ENCODE data around the gene ETS2.
"Not testable (repeated sequence)": the region's sequence is repeated elsewhere in the genome, so short reads cannot be mapped to it uniquely, and the experiment has no call there.

ETS2 gene

DNA sequence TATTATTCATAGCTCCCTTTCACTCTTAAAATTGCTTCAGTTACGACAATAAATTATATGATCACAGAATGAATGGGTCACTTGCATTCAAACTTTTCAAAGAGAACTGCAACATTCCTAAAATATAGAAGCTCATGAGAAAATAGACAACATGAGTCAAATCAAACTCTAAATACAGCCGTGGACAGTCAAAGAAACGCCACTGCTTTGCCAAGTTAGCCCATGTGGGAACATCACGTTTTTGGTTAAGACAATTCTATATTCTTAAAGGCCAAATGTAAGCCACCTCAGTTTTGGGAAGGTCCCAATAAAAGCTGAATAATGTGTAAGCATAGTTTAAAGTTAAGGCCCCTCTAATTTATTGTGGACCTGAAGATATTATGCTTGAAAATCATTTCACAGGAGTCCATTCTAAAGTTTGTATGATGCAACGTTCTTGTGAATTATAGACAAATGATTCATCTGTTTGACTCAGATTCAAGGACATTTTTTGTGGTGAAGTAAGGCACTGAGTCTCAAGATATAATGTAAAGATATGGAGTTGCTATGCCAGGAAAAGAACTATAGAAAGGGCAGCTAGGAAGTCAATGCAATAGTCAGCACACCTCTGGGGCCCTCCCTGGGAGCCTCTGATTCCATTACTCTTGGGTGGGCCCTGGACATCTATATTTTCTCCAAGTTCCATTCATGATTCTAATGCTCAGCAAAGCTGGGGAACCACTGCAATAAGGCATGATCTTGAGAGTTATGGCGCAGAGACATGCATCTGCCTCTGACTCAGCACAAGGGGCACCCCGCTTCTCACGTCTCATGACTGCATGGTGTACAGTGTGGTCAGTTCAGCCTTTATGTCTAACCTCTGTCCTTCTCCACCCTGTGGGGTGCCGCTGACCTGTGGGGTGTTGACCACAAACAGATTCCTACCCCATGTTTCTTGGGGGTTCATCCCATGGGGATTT, 33.9 kb downstream of the ETS2 start:
- no peak for DNase-seq

DNA sequence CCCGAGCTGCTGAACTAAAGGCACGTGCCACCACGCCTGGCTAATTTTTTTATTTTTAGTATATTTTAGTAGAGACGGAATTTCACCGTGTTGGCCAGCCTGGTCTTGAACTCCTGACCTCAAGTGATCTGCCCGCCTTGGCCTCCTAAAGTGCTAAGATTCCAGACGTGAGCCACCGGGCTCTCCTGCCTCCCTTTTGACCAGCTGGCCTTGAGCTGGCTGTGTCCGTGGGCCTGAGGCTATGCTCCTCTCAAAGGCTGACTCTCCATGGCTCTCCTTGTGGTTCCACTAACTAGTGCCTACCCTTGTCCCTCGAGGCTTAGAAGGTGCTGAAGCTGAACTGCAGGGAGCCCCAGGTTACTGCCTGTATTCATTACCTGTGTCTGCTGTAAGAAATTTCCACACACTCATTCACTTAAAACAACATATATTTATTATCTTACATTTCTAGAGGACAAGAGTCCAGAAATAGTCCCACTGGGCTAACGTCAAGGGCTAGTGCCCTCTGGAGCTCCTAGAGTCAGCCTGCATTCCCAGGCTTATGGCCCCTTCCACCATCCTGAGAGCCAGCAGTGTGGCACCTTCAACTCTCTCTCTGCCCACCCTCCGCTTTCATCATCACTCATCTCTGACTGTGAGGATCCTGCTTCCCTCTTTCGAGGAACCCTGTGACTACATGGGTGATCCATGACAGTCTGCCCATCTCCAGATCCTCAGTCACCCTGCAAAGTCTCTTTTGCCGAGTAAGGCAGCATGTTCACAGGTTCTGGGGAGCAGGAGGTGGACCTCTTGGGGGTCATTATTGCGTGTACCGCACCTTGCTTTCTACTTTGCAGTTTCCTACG, 34.9 kb downstream of the ETS2 start:
- DNase-seq, result no peak

DNA sequence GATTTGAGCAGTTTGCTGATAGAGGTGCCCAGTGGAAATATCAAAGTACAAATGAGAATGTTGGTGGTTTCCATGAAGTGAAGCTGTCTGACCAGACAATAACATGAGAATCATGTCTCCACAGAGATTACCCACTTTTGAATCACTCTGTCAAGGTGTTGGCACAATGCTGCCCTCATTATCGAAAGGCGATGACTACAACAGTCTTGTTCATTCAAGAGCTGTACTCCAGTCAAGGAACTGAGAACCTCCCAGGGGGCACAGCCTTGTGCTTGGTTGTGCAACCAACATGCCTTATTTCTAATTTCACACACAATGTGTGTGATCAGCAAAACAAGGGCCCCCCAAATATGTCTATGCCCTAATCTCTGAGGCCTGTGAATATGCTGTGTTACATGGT, 35.7 kb downstream of the ETS2 start:
- no peak for DNase-seq

DNA sequence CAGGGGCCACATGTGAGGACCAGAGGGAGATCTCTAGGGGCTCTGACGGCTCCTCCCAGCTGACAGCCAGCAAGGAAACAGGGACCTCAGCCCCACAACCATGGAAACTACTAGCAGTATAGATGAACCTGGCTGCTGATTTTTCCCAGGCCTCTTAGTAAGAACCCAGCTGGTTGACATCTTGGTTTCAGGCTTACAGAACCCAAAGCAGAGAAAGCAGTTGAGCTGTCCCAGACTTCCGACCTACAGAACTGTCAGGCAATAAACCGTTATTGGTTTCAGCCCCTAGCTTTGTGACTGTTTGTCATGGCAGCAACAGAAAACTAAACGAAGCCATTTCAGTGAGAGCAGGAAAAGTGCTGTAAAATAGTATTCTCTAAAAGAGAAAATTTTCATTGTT, 36.4 kb downstream of the ETS2 start:
- DNase-seq, result no peak

DNA sequence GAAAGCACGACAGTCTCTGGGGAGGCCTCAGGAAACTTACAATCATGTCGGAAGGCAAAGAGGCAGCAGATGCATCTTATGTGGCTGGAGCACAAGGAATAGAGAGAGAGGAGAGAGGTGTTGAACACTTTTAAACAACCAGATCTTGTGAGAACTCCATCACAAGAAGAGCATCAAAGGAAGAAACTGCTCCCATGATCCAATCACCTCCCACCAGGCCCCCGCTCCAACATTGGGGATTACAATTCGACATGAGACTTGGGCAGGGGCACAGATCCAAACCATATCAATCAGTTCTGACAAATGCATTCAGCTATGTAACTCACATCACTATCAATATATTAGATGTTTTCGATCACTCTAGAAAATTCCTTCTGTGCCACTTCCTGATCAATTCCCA, 37.6 kb downstream of the ETS2 start:
- no peak for DNase-seq

DNA sequence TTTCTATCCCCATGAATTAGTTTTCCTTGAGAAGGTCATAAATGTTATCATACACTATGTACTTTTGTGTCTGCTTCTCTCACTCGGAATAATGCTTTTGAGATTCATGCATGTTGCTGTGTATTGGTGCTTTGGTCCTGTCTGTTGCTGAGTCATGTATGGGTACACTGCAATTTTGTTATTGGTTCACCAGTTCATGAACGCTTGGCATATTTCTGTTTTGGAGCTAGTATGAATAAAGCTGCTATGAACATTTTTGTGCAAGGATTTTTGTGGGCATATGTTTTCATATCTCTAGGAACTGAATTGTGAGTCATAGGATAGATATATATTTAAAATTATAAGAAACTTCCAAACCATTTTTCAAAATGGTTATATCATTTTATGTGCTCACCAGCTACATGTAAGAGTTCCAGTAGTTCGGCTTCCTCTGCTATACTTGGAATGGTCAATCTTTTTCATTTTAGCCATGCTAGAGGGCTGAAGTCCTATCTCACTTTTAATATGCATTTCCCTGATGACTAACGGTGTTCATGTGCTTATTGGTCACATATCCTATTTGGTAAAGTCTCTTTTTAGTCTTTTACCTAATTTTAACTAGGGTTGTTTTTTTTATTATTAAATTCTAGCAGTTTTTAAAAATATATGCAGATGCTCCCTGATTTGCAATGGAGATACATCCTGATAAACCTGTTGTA, 38.2 kb downstream of the ETS2 start:
- no peak for DNase-seq

DNA sequence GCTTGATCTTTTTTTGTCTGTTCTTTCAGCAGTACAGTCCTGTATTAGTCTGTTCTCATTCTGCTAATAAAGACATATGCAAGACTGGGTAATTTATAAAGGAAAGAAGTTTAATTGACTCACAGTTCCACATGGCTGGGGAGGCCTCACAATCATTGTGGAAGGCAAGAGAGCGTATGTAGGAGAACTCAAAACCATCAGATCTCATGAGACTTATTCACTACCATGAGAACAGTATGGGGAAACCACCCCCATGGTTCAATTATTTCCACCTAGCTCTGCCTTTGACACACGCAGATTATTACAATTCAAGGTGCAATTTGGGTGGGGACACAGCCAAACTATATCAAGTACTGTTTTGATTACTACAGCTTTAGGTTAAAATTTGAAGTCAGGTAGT, 39.6 kb downstream of the ETS2 start:
- DNase-seq, result not testable (repeated sequence)

DNA sequence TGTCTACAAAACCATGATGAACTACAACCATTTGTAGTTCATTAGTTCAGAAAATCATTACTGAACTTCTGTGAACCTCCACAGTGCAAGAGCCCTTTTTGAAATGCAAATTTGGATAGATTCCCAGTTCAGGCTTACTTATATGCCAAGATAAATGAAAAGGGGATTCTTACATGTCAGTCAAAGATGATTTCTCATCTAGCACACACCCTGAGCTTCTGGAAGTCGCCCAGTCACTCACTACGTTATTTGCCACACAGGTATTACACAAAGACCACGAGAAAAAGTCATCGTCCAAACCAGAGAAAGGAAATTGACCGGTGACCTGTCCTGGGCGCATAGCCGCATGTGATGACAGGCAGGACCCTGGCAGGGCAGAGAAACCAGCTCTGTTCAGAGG, 41.8 kb downstream of the ETS2 start:
- DNase-seq, result no peak

DNA sequence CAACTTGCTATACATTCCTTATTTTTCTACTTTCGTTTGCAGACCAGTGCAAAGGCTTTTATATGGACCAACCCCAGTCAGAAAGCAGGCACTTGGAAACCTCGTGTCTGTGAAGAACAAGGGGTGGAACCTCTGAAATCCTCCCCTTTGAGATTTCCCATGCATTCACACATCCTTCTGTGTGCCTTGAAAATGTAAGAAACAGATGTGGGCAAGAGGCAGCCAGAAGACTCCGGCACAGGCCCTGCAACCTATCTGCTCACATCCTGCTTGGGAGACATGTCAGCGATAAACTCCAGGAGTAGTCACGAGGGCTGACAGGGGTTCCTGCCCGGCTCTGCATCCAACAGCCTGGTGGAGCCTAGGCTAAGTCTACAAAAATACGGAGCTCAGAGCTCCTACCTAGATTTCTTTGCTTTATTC, 42.5 kb downstream of the ETS2 start:
- no peak for DNase-seq

DNA sequence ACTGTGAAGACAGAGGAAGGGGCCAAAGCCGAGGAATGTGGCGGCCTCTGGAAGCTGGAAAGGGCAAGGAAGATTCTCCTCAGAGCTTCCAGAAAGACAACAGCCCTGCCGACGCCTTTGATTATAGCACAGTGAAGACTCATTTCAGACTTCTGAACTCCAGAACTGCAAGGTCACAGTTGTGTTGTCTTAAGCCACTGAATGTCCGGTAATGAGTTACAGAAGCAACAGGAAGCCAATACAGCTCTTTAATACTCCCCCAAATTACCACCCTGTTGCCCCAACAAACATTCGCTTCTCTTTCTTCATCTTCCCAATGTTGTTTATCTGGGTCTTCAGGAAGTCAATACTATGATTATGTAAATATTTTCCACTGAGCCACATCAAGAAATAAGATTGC, 44.0 kb downstream of the ETS2 start:
- no peak for DNase-seq

DNA sequence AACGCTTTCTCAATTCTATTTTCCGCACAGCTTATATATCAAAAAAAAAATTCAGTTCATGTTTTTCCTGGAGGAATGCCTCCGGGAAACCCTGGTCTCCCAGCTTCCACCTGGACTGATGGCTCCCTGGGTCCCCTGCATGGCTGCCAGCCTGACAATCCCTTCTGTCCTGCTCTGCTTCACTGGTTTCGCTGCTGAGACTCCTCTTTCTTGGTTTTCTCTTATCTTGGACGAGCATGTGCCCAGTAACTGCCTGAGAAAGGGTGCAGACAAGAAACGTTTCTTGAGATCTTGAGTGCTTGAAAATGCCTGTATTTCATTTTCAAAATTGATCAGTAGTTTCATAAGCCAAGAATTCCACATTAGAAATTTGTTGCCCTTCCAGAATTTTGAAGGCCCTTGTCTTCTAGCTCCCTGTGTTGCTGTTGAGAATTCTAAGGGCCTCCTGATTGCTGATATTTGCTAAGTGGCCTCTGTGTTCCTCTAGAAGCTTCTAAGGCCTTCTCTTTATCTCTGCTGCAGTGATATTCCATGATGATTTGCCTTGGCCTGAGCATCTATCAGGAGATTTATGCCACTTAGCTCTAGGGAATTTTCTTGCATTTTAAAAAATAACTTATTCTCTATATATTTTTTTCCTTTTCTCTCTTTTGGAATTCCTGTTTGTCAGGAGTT, 44.7 kb downstream of the ETS2 start:
- no peak for DNase-seq

DNA sequence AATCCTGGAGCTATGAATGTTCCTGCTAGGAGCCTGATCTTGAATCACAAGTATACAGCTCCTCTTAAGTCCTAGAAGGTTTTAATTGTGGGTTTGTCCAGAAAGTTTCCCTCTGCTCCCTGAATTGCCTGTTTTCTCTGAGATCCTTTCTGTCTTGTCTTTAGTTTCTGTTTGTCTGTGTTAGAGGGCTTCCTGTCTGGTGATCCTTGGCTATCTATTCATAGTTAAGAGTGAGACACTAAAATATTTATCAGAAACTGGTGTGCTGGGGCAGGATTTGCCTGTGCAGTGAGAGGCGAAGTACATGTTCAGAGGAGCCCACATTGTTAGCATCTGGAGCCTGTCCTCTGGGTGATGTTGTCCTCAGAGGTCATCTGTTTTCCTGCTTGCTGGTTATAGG, 45.4 kb downstream of the ETS2 start:
- no peak for DNase-seq

DNA sequence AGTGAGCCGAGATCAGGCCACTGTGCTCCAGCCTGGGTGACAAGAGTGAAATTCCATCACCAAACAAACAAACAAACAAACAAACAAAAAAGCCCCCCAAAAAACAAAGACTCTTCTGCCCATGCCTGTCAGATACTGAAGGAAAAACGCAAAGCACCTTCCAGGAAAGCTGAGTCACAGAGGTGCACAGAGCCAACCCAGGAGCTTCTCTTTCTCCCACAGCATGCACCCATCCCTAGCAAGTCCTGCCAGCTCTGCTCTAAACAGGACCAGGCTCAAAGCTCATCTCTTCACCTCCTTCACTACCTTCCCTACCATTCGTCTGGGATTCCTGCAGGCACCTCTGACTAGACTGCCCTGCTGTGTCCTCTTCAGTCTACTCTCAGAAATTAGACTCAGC, 46.5 kb downstream of the ETS2 start:
- no peak for DNase-seq

DNA sequence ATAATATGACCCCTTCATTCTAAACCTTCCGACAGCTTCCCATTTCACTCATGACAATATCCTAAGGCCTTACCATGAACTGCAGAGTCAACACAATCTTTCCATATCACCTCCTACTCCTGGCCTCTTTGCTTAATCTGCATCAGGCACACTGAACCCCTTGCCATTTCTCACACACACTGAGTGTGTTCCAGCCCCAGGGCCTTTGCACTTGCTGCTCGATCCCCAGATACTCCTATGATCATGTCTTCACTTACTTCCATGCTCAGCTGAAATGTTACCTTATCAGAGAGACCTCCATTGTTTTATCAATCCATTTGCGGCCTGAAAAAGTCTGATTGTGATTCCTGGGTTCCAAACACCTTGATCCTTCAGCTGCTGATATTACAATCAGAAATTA, 47.0 kb downstream of the ETS2 start:
- no peak for DNase-seq

DNA sequence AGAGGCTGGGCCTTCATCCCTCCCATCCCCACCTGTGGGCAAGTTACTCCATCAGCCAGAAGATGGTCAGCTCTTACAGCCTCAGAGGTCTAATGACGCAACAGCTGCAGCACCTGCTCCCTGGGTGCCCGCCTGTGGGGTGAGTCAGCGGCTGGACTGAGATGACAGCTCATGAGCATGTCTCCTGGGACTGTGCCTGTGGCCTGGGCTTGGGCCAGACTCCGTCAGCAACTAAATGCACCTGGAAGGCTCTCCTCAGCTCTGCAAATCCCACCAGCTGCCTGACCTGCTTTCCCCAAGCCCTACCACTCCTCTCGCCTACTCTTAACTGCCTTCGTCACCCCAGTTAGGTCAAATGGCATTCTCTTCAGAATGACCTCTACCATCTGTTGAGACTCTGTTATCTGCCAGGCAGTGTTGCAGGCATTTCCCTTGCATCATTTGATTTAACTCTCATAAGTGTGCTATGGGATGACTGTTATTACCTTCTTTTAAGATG, 47.7 kb downstream of the ETS2 start:
- DNase-seq, result no peak

DNA sequence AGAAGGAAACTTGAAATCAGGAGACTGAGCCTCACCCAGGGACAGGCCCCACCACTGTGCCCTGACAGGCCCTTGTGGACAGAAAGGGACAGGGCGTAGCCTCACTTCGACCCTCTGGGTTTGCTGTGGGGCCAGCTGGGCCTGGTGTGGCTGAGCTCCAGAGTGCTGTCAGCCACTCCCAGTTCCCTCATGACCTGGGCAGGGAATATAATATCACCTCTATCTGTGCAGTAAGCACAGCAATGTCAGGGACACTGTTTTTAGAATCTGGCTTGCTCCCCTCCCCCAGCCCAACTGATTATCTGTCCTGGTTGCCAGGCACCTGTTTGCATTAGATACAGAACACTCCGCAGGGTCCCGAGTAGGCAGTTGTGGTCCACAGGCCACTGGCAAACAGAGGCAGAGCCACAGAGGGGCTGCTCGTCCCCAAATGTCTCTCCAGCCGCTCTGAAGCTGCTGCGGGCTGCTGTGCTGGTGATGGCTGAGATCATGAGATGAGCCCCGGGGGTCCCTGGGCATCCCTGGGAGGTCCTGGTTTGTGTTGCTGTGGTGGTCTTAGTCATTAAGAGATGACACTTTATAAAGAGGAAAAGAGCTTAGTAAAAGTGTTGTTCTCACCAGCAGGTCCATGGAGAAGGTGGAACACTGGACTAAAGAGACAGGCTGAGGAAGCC, 51.6 kb downstream of the ETS2 start:
- DNase-seq, result no peak

DNA sequence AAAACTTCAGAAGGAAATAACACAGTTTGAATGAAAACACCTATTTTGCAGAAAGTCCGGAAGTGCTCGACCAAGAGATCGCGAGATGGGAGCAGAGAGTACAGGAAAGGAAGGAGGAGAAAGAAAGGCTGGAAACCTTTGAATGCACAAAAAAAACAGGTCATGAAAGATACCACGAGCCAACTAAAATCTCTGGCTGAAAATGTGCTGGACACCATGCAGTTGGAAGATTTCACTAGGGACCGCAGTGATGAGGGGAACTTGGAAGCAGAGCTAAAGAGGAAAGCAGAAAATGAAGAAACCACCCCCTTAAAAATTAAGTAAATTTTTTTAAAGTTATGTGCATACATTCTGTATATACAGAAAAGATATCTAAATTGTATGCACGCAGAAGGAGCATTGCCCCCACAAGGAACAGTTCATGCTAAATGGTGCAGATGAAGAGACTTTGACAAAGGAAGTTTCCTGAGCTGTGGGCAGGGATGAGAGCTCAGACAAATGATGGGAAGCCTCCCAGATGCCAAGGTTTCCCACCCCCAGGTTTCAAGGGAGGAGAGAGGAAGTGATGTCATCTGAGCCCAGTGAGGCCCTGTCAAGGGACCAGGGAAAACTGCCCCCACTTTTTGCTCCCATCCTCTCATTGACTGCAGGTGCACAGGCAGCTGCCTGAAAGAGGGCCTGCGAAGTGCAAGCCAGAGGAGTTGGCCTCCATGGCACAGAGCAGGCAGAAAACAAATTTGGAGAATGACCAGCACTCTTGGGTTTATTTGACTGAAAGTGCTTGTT, 52.5 kb downstream of the ETS2 start:
- DNase-seq, result no peak

DNA sequence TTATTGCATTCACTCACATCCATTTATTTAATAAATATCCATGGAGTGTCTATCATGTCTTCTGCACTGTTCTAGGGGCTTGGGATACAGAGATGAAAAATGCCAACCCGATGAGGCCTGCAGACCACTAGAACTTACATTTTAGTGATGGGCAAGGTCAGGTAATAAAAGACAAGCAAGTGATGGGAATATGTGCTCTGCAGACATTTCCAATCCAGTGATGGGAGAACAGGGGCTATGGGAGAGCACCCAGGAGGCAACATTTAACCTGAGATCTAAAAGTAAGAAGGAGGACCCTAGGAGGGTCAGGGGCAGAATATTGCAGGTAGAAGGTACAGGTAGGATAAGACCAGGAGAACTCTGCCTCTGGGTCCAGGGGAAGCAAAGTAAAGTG, 53.1 kb downstream of the ETS2 start:
- no peak for DNase-seq

DNA sequence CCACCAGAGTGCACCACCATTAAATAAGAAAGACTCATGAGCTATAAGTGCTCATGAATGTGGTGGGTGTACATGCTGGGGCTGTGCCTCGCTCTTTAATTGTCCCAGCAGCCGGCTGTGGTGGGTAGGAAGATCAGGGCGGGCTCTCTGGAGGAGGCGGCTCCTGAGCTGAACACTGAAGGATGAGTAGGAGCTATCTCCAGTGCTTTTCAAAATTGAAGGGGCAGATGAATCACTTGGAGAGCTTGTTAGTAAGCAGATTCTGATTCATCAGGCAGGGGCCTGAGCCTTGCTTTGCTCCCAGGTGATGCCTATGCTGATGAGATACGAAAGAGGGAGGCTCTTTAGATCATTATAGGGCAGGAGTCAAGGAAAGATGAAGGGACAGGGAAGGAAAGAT, 54.1 kb downstream of the ETS2 start:
- no peak for DNase-seq

DNA sequence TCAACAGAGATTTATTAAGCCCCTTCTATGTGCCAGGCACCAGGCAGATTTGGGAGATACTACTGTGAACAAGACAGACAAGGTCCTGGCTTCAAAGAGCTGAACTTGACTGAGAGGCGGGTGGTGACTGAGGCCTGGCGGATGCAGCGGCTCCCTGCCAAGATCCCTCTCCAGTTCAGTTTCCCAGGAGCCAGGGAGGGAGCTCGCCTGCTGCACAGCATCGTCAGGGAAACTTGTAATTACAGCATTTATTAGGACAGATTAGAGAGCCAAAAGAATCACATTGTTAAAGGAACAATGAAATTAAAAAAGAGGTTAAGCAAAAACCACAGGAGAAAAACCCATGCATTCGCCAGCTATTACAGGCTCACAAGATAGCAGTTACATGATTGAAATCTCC, 55.3 kb downstream of the ETS2 start:
- DNase-seq, result no peak

DNA sequence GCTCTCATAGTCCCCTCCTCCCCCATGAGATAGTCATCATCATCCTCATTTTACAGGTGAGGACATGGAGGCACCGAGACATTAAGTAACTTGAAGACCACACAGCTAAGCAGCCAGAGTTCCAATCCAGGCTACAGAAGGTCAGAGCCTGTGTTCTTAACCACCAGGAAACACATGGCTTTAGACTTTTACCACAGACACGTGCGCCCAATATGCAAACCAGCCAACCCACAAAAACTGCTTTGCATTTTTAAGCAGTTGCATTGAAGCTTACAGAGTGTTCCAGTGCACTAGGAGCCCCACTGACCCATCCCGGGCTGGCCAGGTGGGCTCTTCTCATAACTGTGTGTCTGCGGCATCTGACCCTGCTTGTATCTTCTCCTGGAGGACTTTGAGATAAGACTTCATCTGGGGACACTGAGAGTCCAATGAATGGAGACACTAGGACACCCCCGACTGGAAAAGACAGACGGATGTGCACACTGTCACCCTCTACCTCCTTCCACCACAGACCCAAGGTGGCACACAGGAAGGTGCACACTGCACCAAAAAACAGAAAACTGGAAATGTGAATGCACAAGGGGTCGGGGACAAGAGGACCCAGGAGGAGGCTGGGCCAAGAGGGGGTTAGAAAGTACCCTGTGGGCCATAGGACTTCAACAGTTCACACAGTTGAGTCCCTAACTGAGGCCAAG, 56.4 kb downstream of the ETS2 start:
- no peak for DNase-seq
